Measurements from ENCODE around the gene TCF4. TPM values are rescaled to one million over a fixed set of nuclear protein-coding genes. Genes with fewer than 3 reads are reported as not detected.

The TCF4 gene
- total RNA-seq, 1 experiment from 2014 or later = 2.3 TPM

DNA sequence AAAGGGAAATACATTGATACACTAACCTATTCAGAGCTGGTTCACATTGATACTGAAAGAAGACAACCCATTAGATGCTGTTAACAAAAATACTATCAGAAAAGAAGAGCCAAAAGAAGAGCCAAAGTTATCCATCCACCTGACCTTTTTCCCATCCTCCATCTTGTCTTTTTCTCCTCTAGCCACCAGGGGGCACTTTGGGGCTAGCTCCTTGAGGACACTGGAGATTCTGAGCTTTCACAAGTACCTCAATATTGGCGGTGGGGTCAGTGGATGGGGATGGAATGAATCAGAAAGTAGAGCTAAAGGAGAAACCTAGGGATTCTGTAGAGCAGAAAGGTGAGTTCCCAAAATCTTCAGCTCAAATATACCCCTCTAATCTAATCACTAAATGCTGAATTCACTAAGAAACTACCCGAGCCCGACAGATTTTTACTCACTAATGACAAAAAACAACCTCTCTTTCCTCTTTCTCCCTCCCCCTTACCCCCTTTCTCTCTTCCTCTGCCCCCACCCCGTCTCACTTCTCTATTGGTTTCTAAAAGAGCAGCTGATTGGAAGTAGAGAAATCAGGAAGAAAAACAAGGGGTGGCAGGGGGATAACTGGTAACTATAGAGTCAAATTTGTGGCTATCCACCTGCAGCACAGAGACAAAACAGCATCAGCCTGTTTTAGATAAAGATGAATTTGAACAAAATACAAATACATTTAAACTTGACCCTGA is 203.3 kb downstream of the TCF4 start:
- no TSS peak for BruUV-seq (replicated peaks)
- TF ChIP-seq, protein P1, sequence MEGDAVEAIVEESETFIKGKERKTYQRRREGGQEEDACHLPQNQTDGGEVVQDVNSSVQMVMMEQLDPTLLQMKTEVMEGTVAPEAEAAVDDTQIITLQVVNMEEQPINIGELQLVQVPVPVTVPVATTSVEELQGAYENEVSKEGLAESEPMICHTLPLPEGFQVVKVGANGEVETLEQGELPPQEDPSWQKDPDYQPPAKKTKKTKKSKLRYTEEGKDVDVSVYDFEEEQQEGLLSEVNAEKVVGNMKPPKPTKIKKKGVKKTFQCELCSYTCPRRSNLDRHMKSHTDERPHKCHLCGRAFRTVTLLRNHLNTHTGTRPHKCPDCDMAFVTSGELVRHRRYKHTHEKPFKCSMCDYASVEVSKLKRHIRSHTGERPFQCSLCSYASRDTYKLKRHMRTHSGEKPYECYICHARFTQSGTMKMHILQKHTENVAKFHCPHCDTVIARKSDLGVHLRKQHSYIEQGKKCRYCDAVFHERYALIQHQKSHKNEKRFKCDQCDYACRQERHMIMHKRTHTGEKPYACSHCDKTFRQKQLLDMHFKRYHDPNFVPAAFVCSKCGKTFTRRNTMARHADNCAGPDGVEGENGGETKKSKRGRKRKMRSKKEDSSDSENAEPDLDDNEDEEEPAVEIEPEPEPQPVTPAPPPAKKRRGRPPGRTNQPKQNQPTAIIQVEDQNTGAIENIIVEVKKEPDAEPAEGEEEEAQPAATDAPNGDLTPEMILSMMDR (IDR thresholded peaks at IDR 0.05) = peak; percentile 42
- no peak for TF ChIP-seq SIN3A (IDR thresholded peaks at IDR 0.05; ENCODE audit: borderline replicate concordance, insufficient read depth, low read depth, low read length)
- TF ChIP-seq, protein P2, sequence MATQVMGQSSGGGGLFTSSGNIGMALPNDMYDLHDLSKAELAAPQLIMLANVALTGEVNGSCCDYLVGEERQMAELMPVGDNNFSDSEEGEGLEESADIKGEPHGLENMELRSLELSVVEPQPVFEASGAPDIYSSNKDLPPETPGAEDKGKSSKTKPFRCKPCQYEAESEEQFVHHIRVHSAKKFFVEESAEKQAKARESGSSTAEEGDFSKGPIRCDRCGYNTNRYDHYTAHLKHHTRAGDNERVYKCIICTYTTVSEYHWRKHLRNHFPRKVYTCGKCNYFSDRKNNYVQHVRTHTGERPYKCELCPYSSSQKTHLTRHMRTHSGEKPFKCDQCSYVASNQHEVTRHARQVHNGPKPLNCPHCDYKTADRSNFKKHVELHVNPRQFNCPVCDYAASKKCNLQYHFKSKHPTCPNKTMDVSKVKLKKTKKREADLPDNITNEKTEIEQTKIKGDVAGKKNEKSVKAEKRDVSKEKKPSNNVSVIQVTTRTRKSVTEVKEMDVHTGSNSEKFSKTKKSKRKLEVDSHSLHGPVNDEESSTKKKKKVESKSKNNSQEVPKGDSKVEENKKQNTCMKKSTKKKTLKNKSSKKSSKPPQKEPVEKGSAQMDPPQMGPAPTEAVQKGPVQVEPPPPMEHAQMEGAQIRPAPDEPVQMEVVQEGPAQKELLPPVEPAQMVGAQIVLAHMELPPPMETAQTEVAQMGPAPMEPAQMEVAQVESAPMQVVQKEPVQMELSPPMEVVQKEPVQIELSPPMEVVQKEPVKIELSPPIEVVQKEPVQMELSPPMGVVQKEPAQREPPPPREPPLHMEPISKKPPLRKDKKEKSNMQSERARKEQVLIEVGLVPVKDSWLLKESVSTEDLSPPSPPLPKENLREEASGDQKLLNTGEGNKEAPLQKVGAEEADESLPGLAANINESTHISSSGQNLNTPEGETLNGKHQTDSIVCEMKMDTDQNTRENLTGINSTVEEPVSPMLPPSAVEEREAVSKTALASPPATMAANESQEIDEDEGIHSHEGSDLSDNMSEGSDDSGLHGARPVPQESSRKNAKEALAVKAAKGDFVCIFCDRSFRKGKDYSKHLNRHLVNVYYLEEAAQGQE (IDR thresholded peaks at IDR 0.05; ENCODE audit: insufficient read depth in 1 of 2, low read depth in 2 of 2, low read length in 1 of 2) = no peak
- TF ChIP-seq POLR2AphosphoS5 (IDR thresholded peaks at IDR 0.05; ENCODE audit: low read depth, low read length) = no peak
- TF ChIP-seq TCF7L2 (IDR thresholded peaks at IDR 0.05; ENCODE audit: low read depth, low read length) = no peak
- ChIA-PET POLR2A (no interaction called here), CTCF (no interaction called here)
- no peaks in the 10 kb centered on the region for H3K9me3 ChIP-seq (ENCODE audit: control insufficient read depth, insufficient read depth, low read depth, low read length)
- ATAC-seq (no peak), DNase-seq (ENCODE audit: low read depth, low spot score) (no peak)
- in situ Hi-C loops (cut with HindIII; ENCODE audit: low pct_unique_long_range_greater_than_20kb, low sequenced_read_pairs) = no loop called here
- no peak overlapping the region for H3K27ac ChIP-seq (ENCODE audit: low read length)
- H3K4me1 ChIP-seq (ENCODE audit: control insufficient read depth, insufficient read depth, low read length) = no peaks in the 10 kb centered on the region; the same call in 1 of the 2 replicates
- no peaks in the 10 kb centered on the region for H3K27me3 ChIP-seq (ENCODE audit: control insufficient read depth, insufficient read depth, low read length)
- intact Hi-C loops (cut with micrococcal nuclease; ENCODE audit: unreplicated experiment) = no loop called here
- no peaks in the 10 kb centered on the region for H3K36me3 ChIP-seq (ENCODE audit: control insufficient read depth, insufficient read depth, low read length)
- H3K4me3 ChIP-seq (ENCODE audit: low read depth in 2 of 2, low read length in 2 of 2) = no peak overlapping the region

DNA sequence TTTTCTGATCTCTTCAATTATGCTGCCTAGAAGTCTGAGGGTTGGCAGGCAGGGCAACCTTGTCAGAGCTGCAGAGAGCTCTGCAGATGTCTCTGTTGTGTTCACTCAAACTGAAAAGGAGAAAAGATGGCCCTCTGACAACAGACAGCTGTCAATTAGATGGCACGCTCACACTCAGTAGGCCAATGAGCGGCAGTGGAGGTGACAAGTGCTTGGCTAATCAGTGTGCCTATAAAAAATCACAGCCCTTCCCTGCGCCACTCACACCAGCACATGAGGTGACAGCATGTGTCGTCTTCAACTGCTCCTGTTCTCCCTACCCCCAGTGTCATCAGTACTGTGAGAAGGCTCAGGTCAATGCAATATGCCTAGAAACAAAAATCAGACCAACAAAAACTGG is 203.9 kb downstream of the TCF4 start:
- Histone ChIP-seq H3K27me3 (ENCODE audit: control insufficient read depth, insufficient read depth, low read length) (no peaks in the 10 kb centered on the region), H3K27ac (ENCODE audit: low read length) (no peak overlapping the region), H3K9me3 (ENCODE audit: control insufficient read depth, insufficient read depth, low read depth, low read length) (no peaks in the 10 kb centered on the region), H3K4me3 (ENCODE audit: low read depth in 2 of 2, low read length in 2 of 2) (no peak overlapping the region), H3K36me3 (ENCODE audit: control insufficient read depth, insufficient read depth, low read length) (no peaks in the 10 kb centered on the region), H3K4me1 (ENCODE audit: control insufficient read depth, insufficient read depth, low read length) (no peaks in the 10 kb centered on the region; the same call in 1 of the 2 replicates)
- no TSS peak for BruUV-seq (replicated peaks)
- CTCF ChIA-PET = no interaction called here
- intact Hi-C loops (cut with micrococcal nuclease; ENCODE audit: unreplicated experiment) = no loop called here
- POLR2A ChIA-PET = no interaction called here
- DNase-seq (ENCODE audit: low read depth, low spot score) = no peak
- TF ChIP-seq TCF7L2 (IDR thresholded peaks at IDR 0.05; ENCODE audit: low read depth, low read length) (no peak), POLR2AphosphoS5 (IDR thresholded peaks at IDR 0.05; ENCODE audit: low read depth, low read length) (no peak), SIN3A (IDR thresholded peaks at IDR 0.05; ENCODE audit: borderline replicate concordance, insufficient read depth, low read depth, low read length) (no peak)
- TF ChIP-seq, protein P1 (IDR thresholded peaks at IDR 0.05) = no peak
- TF ChIP-seq, protein P2 (IDR thresholded peaks at IDR 0.05; ENCODE audit: insufficient read depth in 1 of 2, low read depth in 2 of 2, low read length in 1 of 2) = no peak
- in situ Hi-C loops (cut with HindIII; ENCODE audit: low pct_unique_long_range_greater_than_20kb, low sequenced_read_pairs) = no loop called here
- no peak for ATAC-seq

Data from Panc1 (cell line).